ENCODE results near the gene PLPP4.

- TF ChIP-seq CTCF (IDR thresholded peaks at IDR 0.05; ENCODE audit: borderline replicate concordance, extremely low read depth, low read length, poor library complexity, severe bottlenecking): no peak
- no peak for TF ChIP-seq EZH2 (IDR thresholded peaks at IDR 0.05; ENCODE audit: borderline replicate concordance, low read depth, low read length, severe bottlenecking)
Observed at GRCh38 chr10:120456143-120456625, 843 bp upstream of the PLPP4 start.

Data from DND-41 (cell line).